Activated CD4-positive, CD25-positive, alpha-beta regulatory T cell treated with anti-CD3 and anti-CD28 coated beads, Interleukin-2, amount 50 U/mL, for 24 hours (primary cell): Measurements from ENCODE around the gene PHLPP2.

ENCODE experiments used
- ATAC-seq, 2 donors: fragments of 150-1000 bp; cut with Tn5 transposase; one replicate each; pipeline ENCODE4 v1.10.0; 2021; ENCODE audit warnings: mild to moderate bottlenecking in 1 of 2, moderate library complexity in 1 of 2

PHLPP2 gene, protein sequence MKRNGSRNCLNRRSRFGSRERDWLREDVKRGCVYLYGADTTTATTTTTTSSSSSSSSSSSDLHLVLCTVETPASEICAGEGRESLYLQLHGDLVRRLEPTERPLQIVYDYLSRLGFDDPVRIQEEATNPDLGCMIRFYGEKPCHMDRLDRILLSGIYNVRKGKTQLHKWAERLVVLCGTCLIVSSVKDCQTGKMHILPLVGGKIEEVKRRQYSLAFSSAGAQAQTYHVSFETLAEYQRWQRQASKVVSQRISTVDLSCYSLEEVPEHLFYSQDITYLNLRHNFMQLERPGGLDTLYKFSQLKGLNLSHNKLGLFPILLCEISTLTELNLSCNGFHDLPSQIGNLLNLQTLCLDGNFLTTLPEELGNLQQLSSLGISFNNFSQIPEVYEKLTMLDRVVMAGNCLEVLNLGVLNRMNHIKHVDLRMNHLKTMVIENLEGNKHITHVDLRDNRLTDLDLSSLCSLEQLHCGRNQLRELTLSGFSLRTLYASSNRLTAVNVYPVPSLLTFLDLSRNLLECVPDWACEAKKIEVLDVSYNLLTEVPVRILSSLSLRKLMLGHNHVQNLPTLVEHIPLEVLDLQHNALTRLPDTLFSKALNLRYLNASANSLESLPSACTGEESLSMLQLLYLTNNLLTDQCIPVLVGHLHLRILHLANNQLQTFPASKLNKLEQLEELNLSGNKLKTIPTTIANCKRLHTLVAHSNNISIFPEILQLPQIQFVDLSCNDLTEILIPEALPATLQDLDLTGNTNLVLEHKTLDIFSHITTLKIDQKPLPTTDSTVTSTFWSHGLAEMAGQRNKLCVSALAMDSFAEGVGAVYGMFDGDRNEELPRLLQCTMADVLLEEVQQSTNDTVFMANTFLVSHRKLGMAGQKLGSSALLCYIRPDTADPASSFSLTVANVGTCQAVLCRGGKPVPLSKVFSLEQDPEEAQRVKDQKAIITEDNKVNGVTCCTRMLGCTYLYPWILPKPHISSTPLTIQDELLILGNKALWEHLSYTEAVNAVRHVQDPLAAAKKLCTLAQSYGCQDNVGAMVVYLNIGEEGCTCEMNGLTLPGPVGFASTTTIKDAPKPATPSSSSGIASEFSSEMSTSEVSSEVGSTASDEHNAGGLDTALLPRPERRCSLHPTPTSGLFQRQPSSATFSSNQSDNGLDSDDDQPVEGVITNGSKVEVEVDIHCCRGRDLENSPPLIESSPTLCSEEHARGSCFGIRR (N-terminal part only)

DNA sequence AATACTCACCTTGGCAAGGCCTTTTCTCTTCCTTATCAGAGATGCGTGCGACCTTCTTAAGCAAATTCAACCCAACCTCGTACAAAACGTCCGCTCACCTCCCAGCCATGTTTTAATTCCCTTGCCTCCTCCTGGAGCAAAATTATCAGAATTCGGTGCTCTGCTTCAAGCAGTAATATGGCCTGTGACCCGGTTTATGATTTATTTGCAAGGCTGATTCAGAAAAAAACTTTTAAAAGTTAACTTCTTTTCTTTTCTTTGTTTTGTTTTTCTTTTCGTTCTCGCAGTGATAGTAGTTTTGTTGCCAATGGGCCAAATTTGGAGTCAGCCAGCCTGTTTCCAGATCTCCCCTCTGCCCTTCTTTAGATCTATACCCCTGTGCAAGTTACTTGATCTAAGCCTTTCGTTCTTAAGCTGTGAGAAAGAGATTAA is at the start of gene PHLPP2:
Gene PHLPP2, minus strand, starts transcription at position 382 of the 432 bp plus-strand sequence. CDS start 9,906 bp downstream, outside the sequence.
- ATAC-seq = no peak

GRCh38 chr16:71771571-71771970 is 47.1 kb upstream of the PHLPP2 start:
- ATAC-seq = no peak

- ATAC-seq = no peak
These were observed 44.7 kb upstream of the PHLPP2 start for GRCh38 chr16:71769222-71769621.

- ATAC-seq = no peak
These were observed 42.8 kb upstream of the PHLPP2 start for GRCh38 chr16:71767060-71767900.

- no peak for ATAC-seq
These were observed 37.7 kb upstream of the PHLPP2 start for GRCh38 chr16:71762186-71762585.

DNA sequence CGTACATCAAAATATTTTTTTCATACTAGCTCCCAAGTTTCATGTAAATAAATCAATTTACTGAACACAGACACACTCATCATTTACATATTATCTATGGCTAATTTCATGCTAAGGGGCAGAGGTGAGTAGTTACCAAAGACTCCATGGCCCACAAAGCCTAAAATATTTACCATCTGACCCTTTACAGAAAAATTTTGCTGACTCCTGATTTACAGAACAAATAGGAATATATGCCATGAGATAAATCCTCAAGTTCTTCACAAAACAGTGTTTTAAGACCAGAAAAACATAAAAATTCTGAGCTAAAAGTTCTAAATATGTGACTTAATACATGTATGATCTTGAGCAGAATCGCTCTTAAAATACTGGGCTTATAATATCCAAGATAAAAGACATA is 36.6 kb upstream of the PHLPP2 start:
- ATAC-seq = no peak

- no peak for ATAC-seq
These were observed 33.8 kb upstream of the PHLPP2 start for GRCh38 chr16:71758293-71758760.

DNA sequence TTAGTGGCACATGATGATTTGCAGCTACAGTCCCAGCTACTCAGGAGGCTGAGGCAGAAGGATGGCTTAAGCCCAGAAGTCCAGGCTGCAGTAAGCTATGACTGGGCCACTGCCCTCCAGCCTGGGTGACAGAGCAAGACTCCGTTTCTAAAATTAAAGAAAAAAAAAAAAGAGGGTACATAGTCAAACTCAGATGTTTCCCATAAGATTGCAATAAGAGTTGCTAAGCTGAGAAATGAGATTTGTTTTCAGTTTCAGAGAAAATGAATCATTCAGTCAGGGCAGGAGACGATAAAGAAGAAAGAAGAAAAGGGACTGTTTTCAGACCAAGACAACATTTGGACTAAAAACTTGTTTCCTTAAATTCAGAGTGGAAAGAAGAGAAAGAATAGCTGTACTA is 30.2 kb upstream of the PHLPP2 start:
- ATAC-seq = peak; percentile 28 to 48

DNA sequence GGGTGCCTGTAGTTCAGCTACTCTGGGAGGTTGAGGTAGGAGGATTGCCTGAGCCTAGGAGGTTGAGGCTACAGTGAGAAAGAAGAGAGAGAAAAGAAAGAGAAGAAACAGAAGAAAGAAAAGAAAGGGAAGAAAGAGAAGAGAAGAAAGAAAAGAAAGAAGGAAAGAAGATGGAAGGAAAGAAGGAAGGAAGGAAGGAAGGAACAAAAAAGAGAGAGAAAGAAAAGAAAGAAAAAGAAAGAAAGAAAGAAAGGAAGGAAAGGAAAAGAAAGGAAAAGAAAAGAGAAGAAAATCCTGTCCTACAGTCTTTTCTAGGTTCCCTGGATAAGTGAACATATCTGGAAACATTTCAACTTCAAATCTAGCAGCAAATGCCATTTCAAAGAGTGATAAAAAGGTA is 29.6 kb upstream of the PHLPP2 start:
- ATAC-seq = no peak

- ATAC-seq = no peak
These were observed 23.7 kb upstream of the PHLPP2 start for GRCh38 chr16:71748226-71748625.

DNA sequence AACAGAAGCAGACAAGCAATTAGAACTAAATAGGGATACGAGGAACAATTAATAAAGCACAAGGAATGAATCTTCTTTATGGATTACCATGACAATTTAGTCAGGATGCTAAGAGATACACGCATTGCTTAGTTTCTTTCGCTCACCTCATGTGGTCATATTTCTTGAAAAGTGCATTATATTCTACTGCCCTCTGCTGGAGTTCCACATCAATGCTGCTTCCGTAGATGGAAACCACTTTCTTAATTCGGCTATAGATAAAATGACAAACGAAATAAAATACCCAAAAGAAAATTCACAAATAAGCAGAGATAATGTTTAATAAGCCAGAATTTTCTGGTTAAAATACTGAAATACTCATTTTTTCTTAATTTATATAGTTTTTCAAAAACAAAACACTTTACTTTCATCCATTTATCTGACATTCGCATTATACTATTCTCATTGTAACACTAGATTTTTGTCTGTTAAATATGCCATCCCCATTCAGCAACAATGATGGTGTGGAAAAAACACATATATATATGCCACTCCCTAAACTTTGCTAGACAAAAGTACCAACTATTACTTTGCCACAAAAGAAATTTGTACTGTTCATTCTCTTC is 22.0 kb upstream of the PHLPP2 start:
- no peak for ATAC-seq

DNA sequence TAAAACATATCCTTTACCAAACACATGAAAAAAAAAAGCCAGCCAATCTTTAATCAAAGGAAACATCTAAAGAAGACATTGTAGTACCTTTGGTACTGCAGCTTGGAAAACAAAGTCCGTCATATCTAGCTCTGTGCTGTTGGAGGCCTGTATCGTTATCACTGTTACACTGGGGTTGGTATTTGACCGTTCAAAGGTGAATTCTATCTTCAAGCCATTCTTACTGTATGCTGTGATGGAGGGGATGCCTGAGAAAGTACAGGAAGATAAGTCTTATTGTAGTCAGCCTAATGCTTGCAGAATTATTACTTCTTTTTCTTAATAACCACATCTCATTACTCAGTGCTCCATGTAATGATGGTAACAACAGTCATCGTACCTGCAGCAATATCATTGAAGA is 14.4 kb upstream of the PHLPP2 start:
- no peak for ATAC-seq

GRCh38 chr16:71737501-71737900 is 13.0 kb upstream of the PHLPP2 start:
- ATAC-seq = no peak

DNA sequence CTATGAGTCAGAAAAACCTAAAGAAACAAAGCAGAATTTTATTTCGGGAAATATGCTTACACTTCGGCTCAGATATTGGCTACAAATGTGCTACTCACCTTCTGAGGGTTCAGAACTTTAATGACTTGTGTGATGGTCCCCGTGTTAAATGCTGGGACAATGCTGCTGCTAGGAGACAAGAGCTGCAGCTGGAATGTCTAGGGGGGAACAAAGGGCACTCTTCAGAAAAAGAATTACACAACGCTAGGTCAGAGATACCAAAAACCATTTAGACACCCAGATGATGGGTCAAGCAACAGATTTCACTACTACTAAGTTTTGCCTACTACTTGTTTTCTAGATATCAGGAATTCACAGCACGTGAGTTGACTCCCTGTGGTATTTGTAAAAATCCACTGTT is 10.0 kb upstream of the PHLPP2 start:
- ATAC-seq = no peak

DNA sequence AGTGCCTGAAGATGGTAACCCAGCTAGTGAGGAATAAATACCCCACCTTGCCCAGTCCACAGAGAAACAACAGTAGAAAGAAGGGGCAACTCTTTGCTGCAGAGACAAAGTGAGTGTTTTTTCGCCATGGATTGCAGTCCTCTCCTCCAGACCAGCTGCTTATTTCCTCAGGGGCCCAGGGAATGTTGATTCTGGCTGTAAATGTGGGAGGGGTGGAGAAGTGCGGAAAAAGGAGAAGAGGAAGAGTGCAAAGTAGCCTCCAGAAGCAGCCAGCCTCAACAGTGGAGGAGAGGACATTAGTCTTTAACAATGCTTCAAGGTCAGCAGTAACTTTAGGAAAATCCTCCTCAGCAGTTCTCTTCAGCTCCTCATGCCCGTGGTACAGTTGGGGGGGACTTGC is 8.1 kb upstream of the PHLPP2 start:
- ATAC-seq = no peak

DNA sequence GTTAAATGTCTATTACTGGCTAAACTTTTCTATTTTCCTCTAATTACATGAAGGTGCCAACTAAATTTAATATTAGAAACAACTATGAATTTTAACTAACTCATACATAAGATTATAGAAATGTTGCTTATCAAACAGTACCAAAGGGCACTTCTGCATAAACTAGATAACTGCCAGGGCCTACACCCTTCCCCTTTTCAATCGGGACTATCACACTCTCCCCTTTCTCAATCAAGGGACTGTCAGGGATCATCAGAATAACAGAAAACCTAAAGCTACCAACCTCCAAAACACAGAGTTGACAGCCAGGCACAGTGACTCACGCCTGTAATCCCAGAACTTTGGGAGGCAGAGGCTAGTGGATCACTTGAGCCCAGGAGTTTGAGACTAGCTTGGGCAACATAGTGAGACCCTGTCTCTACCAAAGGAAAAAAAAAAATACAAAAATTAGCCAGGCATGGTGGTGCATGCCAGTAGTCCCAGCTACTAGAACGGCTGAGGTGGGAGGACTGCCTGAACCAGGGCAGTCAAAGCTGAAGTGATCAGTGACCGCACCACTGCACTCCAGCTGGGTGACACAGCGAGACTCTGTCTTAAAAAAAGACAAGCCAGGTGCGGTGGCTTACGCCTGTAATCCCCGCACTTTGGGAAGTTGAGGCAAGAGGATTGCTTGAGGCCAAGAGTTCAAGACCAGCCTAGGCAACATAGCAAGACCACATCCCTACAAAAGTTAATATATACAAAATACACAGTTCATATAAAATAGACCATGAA is 3.2 kb upstream of the PHLPP2 start:
- ATAC-seq = no peak

DNA sequence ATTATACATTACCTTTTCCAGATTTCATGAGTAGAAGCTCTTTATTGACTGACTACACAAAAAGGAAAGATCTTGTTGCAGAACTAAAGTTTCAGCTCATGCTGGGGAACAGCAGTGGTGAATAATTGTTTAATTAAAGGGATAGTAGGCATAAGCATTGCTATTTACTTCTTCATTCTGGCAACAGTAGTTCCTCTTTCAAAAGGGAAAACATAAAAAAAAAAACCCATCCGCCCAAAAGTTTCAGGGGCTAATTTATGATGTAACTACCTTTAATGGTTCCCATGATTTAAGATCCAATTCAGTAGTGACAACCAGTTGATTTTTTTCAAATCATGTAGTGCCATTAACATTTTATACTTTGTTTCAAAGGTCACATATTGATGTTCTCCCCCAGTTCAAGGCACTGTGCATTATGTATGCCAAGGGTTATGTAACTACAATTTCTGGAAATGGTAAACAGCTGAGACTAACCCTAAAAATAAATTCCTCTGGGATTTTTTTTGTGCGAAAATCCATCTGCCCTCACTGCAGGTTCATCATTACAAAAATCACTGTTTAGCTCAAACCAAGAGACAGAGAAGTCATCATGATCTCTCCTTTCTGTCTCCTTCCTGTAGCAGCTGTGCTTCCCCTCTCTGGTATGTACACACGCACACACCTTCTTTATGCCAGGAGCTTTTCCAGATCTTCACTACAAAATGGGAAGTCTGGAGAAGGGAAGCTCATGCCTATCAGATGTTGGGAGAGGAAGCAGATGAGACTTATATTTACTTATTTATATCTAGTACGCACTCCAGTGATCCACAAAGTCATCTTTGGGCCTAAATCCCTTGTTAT is 2.2 kb upstream of the PHLPP2 start:
- no peak for ATAC-seq

GRCh38 chr16:71723537-71724319 is 773 bp downstream of the PHLPP2 start:
- ATAC-seq = peak; percentile 82 to 84
